Activated naive CD8-positive, alpha-beta T cell treated with anti-CD3 and anti-CD28 coated beads, Interleukin-2, amount 50 U/mL, for 16 hours (primary cell): ENCODE measurements around the gene CYTH3.
"Not testable (repeated sequence)": the region's sequence is repeated elsewhere in the genome, so short reads cannot be mapped to it uniquely, and the experiment has no call there.

Source experiments
- DNase-seq: peaks from one replicate; pipeline ENCODE4 v3.0.0-alpha.2; 2020; ENCODE audit warnings: low read depth, low spot score

The CYTH3 gene

DNA sequence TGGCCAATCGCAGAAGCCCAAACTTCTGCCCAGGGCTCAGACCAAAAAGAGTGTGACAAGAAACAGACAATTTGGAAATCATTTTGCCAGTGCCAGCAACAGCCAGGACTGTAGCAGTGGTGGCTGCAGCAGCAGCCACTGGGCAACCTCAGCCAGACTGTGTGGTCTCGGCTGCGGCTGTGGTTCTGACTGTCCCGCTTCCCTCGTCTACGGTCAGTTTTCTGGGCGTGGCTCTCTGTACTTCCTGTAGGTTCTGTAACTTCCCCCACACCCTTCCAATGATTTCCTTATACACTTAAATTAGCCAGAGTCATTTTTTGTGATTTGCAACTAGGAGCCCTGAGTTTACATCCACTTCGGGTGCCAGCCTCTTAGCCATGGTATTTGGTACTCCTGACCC is 39.9 kb downstream of the CYTH3 start:
- DNase-seq: no peak

DNA sequence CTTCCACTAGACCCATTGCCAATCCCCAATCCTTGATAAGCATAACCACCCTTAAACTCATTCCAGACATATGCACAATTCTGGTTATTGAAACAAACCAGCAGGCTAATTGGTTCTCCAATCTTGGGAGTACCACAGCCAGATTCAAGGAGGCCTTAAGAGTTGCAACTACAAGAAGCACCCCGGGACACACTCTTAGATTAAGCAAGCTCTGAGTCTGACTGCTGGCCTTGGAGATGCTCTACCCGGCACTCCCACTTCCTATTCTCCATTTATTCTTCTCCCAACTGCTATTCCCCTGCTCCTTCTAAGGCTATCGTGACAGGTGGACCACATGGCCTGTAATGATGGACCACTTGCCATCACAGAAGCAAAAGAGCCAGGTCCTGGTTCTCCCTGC is 40.3 kb downstream of the CYTH3 start:
- DNase-seq: no peak

DNA sequence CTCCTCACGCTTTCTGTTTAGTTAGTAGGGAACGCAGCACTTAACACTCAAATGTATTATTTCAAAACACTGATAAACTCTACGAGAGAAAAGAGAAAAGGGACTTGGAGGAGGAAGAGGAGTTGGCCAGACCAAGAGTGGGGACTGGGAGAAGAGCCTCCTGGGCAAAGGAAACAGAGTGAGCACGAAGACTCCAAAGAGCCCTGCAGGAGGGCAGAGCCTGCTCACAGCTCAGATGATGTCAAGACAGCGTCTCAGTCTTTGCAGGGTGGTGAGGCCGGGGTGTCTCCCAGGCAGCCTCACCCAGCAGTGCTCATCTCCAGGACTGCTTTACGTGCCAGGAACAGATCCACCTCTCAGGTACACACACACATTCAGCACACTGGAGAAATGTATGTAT is 41.2 kb downstream of the CYTH3 start:
- DNase-seq: no peak

DNA sequence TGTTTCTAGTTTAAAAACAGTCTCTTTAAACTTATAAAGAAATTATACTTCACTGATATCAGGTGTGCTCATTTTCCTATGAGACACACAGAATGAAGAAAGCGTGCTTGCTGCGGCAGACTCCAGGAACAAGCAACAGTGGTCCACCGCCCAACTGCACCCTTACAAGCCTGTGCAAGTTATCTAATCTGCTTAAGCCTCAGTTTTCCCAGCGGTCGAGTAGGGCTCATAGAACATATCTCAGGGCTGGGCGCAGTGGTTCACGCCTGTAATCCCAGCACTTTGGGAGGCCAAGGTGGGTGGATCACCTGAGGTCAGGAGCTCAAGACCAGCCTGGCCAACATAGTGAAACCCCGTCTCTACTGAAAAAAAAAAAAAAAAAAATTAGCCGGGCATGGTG is 43.1 kb downstream of the CYTH3 start:
- DNase-seq: not testable (repeated sequence)

DNA sequence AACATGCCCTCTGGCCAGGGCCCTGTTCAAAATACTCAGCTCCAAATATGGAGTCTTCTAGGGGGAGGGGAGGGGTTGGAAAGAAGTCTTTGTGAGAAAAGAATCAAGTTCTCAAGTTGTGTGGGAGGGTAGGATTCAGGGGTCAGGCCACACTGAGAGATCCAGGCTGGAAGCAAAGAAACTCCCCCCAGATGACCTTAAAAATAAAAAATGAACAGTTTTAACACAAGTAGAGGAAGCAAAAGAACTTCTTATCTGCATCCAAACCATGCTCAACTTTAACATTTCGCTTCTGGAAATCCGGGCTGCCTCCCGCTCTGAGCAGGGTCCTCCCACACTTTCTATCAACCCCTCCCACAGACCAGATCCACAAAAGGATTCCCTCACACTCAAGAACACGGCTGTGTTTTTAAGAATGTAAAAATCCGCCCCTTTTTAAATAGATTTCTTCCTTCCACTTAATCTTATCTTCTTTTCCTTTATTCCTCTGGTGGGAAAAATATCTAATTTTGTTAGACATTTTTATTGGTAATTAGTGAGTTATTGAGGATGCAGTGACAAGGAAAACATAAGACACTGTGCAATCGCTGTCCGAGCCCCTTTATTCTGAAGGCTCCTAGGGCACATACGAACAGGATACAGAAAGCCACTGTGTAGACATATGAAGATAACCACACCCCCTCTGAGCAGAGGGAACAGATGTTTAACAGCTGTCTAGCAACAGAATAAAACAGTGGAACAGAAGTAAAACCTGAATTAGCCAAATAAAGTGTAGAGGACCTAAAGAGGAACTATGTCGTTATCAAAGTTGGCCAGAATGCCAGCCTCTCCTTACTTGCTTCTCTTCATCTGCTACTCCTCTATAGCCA is 43.8 kb downstream of the CYTH3 start:
- DNase-seq: no peak

DNA sequence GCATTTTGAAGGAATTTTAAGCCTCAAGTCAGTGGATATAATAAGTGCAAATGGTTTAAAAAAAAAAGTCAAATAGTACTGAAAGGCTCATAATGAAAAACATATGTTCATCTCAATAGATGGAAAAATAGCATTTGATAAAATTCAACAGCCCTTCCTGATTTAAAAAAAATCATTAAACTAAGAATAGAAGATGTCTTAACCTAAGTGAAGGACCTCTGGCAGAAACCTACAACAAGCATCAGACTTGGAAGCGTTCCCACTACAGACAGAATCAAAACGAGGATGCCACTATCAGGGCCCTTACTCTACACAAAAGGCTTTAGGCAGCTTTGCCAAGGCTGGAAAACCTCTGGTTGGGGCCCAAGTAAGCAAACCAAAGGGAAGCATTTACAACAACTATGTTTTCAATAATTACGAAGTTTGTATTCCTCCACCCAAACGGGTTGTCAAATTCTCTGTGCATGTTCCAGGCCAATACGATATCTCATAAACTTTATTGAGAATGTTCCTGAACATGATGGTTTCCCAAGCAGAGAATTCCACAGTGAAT is 45.1 kb downstream of the CYTH3 start:
- no peak for DNase-seq

DNA sequence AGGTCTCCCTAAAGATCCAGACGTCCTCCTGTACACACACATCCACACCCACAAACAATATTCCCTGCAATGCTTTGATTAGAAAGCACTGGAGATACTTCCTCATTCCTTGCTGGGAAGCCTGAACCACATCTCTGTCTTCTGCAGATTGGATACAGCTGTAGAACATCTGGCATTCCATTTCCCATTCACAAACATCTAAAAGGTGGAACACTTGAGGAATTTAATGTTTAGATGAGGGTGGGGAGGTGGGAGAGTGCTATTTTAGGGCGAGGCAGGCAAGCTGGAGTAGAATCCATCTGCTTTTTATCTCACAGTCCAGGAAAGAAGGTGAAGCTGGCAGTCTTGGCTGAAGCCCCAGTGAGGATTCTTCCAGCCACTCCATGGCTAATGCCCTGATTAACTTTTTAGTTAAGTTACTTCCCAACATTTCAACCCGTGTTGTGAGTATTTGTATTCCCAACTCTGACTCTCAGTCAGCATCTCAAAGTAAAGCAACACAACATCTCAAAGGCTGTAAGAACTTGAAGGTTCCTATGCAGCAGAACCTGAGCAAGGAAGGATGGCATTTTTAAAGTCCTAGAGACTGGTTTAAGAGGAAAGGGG is 46.1 kb downstream of the CYTH3 start:
- DNase-seq: no peak

DNA sequence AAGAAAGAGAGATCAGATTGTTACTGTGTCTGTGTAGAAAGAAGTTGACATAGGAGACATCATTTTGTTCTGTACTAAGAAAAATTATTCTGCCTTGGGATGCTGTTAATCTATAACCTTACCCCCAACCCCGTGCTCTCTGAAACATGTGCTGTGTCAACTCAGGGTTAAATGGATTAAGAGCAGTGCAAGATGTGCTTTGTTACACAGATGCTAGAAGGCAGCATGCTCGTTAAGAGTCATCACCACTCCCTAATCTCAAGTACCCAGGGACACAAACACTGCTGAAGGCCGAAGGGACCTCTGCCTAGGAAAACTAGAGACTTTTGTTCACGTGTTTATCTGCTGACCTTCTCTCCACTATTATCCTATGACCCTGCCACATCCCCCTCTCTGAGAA is 49.0 kb downstream of the CYTH3 start:
- DNase-seq: not testable (repeated sequence)

DNA sequence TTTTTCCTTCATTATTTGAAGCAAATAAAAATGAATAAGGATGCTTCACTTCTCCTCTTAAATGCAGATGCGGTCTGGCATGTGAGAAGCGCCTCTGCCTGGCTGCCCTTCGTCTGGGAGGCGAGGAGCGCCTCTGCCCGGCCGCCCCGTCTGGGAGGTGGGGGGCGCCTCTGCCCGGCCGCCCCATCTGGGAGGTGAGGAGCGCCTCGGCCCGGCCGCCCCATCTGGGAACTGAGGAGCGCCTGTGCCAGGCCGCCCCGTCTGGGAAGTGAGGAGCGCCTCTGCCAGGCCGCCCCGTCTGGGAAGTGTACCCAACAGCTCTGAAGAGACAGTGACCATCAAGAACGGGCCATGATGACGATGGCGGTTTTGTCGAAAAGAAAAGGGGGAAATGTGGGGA is 49.4 kb downstream of the CYTH3 start:
- DNase-seq: not testable (repeated sequence)

DNA sequence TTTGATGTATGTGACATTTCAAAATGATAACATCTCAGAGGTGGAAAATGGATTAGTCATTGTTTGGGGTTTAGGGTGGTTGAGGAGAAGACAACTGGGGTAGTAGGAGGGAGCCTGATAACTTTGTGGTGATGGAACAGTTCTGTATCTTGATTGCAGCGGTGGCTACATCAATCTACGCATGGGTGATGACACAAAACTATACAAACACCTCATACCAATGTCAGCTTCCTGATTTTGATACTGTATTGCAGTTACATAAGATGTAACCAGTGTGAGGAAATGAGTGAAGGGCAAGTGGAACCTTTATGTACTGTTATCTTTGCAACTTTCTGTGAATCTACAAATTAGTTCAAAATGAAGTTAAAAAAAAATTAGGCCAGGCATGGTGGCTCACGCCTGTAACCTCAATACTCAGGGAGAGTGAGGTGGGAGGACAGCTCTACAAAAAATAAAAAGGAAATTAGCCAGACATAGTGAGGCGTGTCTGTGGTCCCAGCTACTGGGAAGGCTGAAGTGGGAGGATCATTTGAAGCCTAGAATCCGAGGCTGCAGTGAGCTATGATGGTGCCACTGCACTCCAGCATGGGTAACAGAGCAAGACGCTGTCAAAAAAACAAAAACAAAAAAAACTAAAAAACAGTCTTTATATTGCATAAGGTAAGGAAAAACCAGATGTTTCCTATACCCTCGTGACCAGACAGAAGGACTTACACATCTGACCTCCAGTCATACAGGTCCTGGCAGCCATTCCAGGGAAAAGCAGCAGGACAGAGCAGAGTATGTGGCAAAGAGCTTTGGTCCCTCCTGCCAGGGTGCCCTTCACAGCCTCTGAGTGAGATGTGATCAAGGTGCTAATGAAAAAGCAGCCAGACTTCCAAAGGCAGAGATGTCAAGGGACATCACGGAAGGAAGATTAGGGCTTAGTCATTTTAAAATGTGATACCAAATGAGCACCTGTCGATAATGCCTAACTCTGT is 50.8 kb downstream of the CYTH3 start:
- no peak for DNase-seq

DNA sequence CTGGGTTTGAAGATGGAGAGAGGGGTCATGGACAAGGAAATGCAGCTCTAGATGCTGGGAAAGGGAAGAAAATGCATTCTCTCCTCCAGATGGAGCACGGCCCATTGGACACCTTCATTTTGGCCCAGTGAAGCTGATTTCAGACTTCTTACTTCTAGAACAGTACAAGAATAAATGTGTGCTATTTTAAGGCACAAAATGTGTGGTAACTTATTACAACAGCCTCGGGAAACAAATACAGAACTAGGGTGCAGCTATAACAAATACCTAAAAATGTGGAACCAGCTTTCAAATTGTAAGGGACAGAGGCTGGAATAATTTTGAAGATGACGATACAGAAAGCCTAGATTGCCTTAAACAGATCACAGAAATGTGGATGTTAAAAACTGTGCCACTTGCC is 54.1 kb downstream of the CYTH3 start:
- DNase-seq: no peak

DNA sequence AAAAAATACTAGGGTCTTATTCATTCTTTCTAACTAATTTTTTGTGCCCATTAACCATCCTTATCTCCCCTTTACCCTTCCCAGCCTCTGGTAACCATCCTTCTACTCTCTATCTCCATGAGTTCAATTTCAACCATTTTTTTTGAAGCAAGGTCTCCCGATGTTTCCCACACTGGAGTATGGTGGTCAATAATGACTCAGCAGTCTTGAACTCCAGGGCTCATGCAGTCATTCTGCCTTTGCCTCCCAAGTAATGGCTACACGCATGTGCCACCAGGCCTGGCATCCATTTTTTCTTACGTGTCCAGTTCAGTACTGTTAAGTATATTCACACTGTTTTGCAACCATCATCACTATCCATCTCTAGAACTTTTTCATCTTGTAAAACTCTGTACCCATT is 60.4 kb downstream of the CYTH3 start:
- no peak for DNase-seq

DNA sequence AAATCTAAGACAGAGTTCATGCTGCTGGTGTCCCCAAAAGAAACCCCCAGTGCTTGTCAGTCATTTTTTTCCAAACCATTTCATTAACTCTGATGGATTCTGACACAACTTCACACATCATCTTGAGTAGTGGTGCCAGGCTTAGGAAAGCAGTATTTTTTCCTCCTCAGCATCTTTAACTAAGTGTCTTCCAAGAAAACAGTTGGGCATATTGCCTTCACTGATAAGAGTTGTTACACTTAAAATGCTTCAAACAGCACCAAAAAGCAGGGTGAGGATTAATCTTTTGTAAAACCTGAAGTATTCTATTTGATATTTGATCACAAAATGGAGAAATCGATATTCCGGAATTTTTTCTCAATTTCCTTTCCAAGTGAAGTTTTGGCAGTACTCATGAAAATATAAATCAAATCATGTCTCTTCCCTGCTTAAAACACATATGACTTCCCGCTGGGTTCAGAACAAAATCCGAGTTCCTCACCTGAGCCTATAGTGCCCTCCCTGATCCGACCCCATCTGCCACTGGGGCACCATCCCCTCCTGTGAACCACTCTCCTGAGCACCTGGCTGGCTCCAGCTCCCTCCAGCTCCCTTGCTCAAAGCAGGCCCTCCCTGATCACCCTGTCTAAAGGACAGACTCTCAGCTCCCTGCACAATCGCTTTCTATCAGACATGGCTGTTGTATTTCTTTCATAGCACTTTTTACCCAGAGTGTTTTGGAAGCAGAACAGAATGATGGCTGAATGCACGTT is 61.6 kb downstream of the CYTH3 start:
- DNase-seq: no peak

DNA sequence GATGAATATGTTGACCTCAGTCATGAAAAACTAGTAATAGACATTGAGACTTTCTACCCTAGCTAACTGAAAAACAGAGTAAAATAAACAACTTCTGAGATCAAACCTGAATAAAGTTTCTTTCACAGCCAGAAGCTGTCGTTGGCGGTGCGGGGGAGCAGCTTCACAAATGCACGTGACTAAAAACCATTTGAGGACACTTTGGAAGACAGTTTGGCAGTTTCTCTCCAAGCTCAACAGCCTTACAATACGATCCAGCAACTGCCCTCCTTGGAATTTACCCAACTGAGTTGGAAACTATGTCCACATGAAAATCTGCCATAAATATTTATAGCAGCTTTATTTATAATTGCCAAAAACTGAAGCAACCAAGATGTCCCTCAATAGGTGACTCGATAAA is 63.1 kb downstream of the CYTH3 start:
- no peak for DNase-seq

DNA sequence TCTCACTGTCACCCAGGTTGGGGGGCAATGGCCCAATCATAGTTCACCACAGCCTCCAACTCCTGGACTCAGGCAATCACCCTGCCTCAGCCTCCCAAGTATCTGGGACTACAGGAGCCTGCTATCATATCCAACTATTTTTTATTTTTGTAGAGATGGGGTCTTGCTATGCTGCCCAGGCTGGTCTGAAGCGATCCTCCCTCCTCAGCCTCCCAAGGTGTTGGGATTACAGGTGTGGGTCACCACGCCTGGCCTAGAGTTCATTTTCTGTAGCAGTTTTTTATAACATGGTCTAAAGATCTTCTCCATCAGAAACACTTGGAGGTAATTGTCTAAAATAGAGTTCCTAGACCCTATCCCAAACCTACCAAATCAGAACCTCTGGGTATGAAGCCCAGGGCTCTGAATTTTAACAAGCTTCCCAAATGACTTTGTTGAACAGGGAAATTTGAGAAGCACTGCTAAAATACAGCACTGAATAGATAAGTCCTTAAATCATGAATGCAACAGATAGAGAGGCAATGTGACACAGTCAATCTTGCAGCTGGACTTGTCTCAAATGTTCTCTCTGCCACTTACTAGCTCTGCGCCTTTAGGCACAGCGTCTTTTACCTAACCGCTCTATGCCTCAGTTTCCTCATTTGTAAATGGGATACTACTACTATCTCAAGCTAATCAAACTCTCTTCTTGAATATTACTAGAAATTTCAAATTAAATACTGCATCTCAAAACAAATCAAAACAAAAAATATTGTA is 63.7 kb downstream of the CYTH3 start:
- DNase-seq: no peak

DNA sequence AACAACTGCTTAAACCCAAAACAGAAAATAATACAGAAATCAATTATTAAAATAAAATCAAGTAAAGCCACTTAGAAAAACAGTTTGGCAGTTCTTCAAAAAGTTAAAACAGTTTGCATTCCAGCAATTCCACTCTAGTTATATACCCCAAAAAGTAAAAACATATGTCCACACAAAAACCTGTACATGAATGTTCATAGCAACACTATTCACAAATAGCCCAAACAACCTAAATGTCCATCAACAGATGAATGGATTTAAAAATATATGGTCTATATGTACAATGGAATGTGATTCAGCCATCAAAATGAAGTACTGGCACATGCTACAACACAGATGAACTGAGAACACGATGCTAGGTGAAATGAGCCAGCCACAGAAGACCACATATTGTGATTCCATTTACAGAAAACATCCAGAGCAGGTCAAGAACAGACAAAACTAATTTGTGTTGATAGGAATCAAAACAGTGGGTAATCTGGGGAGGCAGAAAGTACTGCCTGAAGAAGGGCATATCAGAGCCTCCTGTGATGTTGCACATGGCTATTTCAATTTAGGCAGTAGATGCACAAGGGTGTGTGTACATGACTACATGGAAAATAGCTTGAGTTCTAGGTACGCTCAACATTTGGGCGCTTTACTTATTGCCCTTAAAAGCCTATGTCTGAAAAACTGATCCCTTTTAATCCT is 66.3 kb downstream of the CYTH3 start:
- DNase-seq: no peak

DNA sequence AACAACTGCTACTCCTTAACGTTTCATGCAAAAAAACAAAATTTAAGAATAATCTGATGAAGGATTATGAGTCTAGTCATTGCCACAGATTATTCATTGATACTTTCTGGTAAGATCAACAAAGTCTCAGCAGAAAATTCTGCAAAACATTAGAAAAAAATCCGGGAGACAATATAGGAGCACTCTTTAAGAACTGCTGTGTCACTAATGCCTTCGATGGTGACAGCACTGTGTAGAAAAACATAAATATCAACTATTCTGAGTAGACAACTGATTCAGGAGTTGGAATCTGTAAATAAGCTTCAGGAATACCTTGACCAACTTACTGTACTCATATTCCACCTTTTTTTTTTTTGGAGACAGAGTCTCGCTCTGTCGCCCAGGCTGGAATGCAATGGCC is 69.0 kb downstream of the CYTH3 start:
- DNase-seq: no peak

DNA sequence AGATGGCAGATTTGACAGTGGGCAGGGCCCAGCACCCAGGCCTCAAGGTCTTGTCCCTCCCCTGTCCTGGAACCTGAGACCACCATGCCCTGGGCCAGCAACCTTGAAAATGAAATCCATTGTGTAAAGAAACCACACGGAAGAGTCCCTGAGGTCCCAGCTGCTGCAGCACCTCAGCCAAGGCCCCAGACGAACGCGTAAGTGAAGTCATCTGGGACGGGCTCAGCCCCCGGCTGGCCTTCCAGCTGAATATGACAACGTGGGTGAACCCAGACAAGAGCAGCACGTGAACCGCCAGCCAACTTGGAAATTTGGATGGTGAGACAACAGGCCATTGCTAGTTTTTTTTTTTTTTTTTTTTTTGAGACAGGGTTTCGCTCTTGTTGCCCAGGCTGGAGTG is 70.3 kb downstream of the CYTH3 start:
- no peak for DNase-seq

DNA sequence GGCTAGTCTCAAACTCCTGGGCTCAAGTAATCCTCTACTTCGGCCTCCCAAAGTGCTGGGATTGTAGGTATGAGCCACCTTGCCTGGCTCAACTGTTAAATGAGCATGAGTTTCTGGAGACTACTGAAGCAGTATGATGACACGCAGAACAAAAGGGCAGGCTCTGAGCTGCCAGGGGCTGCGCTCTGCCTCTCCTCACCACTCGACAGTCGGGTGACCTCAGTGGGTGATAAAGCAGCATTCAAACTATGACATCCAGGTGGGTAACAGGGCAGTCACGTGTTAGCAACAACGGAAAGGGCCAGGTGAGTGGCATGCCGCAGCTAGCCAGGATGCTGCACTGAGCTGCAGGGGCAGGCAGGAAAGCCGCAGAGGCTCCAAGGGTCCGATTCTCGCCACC is 71.5 kb downstream of the CYTH3 start:
- no peak for DNase-seq
